Naive B cell (primary cell): ENCODE results near the gene PSMC3. TPM values are rescaled to one million over a fixed set of nuclear protein-coding genes. Genes with fewer than 3 reads are reported as not detected.

ENCODE experiments used
- ATAC-seq, 2 donors: fragments of 150-1000 bp; cut with Tn5 transposase; 2 replicates each; pipeline ENCODE4 v1.10.0; 2021; ENCODE audit warnings: low read depth in 2 of 2, mild to moderate bottlenecking in 2 of 2, moderate library complexity in 2 of 2
- DNase-seq: peaks from one replicate; pipeline ENCODE4 v3.0.0; 2022
- H3K27ac Mint-ChIP-seq, 6 donors: one replicate each; pipeline ENCODE4 v1.8.0; 2020 to 2022; ENCODE audit warnings: mild to moderate bottlenecking in 6 of 6, mixed read lengths in 6 of 6, moderate library complexity in 5 of 6, inconsistent platforms in 2 of 6
- H3K27me3 Mint-ChIP-seq, 3 donors: one replicate each; pipeline ENCODE4 v1.8.0; 2021 to 2022; ENCODE audit warnings: mixed read lengths in 3 of 3, mild to moderate bottlenecking in 1 of 3
- H3K36me3 Mint-ChIP-seq, 2 donors: one replicate each; pipeline ENCODE4 v1.8.0; 2020 to 2022; ENCODE audit warnings: mixed read lengths in 2 of 2, inconsistent platforms in 1 of 2, mild to moderate bottlenecking in 1 of 2
- H3K4me1 Mint-ChIP-seq, 3 donors: one replicate each; pipeline ENCODE4 v1.8.0; 2020 to 2022; ENCODE audit warnings: mixed read lengths in 3 of 3, inconsistent platforms in 1 of 3, mild to moderate bottlenecking in 1 of 3, moderate library complexity in 1 of 3
- H3K4me3 Mint-ChIP-seq, 8 donors: one replicate each; pipeline ENCODE4 v1.8.0; 2020 to 2022; ENCODE audit warnings: mild to moderate bottlenecking in 8 of 8, mixed read lengths in 8 of 8, moderate library complexity in 8 of 8, inconsistent platforms in 2 of 8
- H3K9me3 Mint-ChIP-seq, 7 donors: one replicate each; pipeline ENCODE4 v1.8.0; 2020 to 2022; ENCODE audit warnings: mixed read lengths in 7 of 7, mild to moderate bottlenecking in 5 of 7, inconsistent platforms in 2 of 7, moderate library complexity in 1 of 7
- polyA plus RNA-seq, 6 donors: library from polyadenylated mRNA; unstranded; fragments of 300-500 nt; fragmentation: Illumina TruSeq; gene quantifications; one replicate each; pipeline ENCODE4 v1.2.3, GENCODE V29; 2021; ENCODE audit warnings: low read depth in 6 of 6

PSMC3 gene
- polyA plus RNA-seq, 6 donors from 2014 or later, result 78.6 to 109 (median 95.1) TPM

DNA sequence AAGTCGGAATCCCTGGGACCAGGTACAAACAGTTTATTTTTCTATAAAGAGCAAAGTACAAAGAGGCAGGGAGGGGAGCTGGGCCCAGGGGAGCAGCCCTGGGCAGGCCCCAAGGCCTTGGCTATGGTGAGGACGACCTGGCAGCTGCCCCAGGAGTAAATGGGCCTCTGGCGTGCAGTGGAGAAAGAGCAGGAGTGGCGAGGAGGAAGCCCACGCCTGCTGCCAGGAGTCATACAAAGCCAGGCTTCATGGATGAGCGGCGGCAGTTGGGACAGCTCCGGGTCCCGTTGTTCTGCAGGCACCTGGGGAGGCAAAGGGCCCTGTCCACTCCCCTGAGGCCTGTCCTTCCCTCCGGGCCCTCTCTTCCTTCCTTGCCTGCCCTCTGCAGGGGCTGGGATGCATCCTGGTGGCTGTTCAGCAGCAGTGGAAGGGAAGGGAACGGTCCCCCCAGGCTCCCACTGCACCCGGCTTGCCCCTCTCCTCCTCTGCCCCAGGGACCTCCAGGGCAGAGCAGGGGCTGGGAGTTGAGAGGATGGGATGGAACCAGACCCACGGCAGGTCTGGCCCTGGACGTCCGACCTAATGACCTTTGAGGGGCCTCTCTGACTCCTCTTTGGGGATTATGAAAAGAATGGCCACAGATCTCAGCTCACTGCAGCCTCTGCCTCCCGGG is 11.6 kb upstream of the PSMC3 start:
- H3K4me1 Mint-ChIP-seq, result no peaks in the 10 kb centered on the region
- H3K27me3 Mint-ChIP-seq, result no peaks in the 10 kb centered on the region
- H3K27ac Mint-ChIP-seq, result no peak overlapping the region
- ATAC-seq (no peak), DNase-seq (no peak)
- peaks cover 0 to 2% (median 0%) of the 10 kb centered on the region in 7 donors for H3K9me3 Mint-ChIP-seq
- no peak overlapping the region for H3K4me3 Mint-ChIP-seq
- H3K36me3 Mint-ChIP-seq, result no peaks in the 10 kb centered on the region

DNA sequence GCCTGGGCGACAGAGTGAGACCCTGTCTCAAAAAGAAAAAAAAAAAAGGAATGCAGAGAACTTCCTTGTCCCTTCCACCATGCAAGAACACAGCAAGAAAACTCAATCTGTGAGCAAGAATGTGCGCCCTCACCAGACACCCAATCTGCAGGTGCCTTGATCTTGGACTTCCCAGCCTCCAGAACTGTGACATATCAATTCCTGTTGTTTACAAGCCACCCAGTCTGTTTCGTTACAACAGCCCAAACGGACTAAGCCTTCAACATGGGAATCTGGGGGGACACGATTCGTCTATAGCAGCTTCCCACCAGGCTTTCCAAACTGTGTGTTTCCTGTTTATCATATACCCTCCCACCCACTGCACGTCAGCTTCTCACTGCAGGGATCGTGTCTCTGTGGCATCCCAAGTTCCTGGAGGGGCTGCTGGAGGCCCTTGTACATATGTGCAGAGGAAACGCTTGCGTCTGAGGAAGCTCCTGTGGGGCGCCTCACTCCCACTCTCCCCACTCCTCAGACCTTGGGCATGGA is 11.0 kb upstream of the PSMC3 start:
- Mint-ChIP-seq H3K4me1 (no peaks in the 10 kb centered on the region), H3K27ac (peak overlapping the region in 1 of 6 donors; percentile 87), H3K27me3 (no peaks in the 10 kb centered on the region), H3K4me3 (peak overlapping the region in 1 of 8 donors; percentile 9), H3K9me3 (peaks cover 0 to 2% (median 0%) of the 10 kb centered on the region in 7 donors), H3K36me3 (no peaks in the 10 kb centered on the region)
- DNase-seq, result no peak
- ATAC-seq, result no peak

DNA sequence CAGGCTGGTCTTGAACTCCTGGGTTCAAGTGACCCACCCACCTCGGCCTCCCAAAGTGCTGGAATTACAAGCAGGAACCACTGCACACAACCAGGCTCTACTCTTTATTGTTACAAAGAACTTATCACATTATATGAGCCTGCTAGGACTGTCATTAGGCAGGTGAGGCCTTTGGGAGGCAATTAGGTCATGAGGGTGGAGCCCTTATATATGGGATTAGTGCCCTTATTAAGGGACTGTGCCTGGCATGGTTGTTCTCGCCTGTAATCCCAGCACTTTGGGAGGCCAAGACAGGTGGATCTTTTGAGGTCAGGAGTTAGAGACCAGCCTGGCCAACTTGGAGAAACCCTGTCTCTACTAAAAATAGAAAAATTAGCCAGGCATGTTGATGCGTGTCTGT is 10.5 kb upstream of the PSMC3 start:
- H3K27me3 Mint-ChIP-seq, result no peaks in the 10 kb centered on the region
- H3K4me3 Mint-ChIP-seq, result no peak overlapping the region
- ATAC-seq (no peak), DNase-seq (no peak)
- peak overlapping the region in 1 of 6 donors; percentile 87 for H3K27ac Mint-ChIP-seq
- no peaks in the 10 kb centered on the region for H3K36me3 Mint-ChIP-seq
- H3K4me1 Mint-ChIP-seq, result no peaks in the 10 kb centered on the region
- H3K9me3 Mint-ChIP-seq, result peaks cover 0 to 2% (median 0%) of the 10 kb centered on the region in 7 donors

DNA sequence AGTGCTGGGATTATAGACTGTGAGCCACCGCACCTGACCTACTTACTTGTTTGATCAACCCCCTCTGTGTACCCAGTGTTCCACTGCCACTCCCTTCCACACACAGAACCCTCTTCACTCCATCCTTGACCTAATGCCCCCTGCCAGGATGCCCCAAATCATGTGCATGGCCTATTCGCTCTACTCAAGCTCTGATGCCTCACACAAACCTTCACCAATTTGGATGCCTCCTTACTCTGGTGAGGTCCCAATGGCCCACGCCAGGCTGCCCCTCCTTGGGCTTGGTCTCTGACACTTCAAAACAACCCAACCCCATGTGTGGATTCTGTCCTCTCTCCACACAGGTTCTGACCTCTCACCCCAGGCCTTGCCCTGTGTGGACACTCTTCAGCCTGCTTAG is 9.4 kb upstream of the PSMC3 start:
- H3K27me3 Mint-ChIP-seq, result no peaks in the 10 kb centered on the region
- ATAC-seq (no peak), DNase-seq (no peak)
- peak overlapping the region in 1 of 6 donors; percentile 81 for H3K27ac Mint-ChIP-seq
- no peaks in the 10 kb centered on the region for H3K36me3 Mint-ChIP-seq
- H3K4me3 Mint-ChIP-seq, result no peak overlapping the region
- peaks cover 0 to 2% (median 0%) of the 10 kb centered on the region in 7 donors for H3K9me3 Mint-ChIP-seq
- no peaks in the 10 kb centered on the region for H3K4me1 Mint-ChIP-seq

DNA sequence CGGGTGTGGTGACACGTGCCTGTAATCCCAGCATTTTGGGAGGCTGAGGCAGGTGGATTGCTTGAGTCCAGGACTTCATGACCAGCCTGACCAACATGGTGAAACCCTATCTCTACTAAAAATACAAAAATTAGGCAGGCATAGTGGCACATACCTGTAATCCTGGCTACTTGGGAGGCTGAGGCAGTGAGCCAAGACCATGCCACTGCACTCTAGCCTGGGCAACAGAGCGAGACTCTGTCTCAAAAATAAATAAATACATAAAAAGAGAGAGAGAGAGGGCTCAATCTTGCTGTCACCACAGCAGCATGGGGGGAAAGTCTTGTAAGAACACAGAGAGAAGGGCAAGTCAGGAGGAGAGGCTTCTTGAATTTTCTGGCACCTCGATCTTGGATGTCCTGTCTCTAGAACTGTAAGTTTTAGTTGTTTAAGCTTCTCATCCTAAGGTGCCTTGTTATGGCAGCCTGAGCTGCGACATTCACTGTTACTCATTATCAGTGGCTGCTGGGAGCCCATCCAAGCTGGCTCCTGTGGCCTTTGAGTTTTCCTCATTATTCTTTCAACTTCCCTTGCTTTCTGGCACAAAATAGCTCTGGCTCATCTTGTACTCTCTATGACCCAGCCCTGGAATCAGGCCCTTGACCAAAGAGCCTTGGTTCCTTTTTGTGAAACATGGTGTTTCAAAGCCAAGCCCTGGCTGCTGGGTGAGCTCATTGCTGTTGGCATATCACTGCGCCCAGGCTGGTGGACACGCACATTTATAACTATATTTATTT is 8.0 kb upstream of the PSMC3 start:
- ATAC-seq, result no peak
- no peaks in the 10 kb centered on the region for H3K36me3 Mint-ChIP-seq
- no peak for DNase-seq
- H3K27me3 Mint-ChIP-seq, result no peaks in the 10 kb centered on the region
- peaks cover 0 to 2% (median 0%) of the 10 kb centered on the region in 7 donors for H3K9me3 Mint-ChIP-seq
- H3K4me3 Mint-ChIP-seq, result no peak overlapping the region
- H3K27ac Mint-ChIP-seq, result no peak overlapping the region
- no peaks in the 10 kb centered on the region for H3K4me1 Mint-ChIP-seq

DNA sequence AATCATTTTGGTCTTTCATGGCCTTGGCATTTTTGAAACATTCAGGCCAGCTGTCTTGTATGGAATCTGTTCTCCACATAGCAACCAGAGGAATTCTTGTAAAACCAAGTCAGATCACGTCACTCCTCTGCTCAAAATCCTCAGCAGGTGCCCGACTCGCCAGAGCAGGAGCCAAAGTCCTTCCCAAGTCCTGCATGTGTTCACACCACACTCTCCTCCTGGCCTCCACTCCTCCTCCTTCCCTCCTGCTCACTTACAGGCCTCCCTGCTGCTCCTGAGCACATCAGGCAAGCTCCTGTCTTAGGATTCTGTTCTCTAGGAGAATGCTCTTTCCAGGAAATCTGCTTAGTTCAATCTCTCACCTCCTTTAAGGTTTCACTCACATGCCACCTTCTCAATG is 6.9 kb upstream of the PSMC3 start:
- Mint-ChIP-seq H3K4me3 (no peak overlapping the region), H3K27ac (peak overlapping the region in 1 of 6 donors; percentile 49), H3K36me3 (no peaks in the 10 kb centered on the region), H3K9me3 (peaks cover 0 to 2% (median 0%) of the 10 kb centered on the region in 7 donors), H3K27me3 (no peaks in the 10 kb centered on the region), H3K4me1 (no peaks in the 10 kb centered on the region)
- no peak for ATAC-seq
- DNase-seq, result no peak

DNA sequence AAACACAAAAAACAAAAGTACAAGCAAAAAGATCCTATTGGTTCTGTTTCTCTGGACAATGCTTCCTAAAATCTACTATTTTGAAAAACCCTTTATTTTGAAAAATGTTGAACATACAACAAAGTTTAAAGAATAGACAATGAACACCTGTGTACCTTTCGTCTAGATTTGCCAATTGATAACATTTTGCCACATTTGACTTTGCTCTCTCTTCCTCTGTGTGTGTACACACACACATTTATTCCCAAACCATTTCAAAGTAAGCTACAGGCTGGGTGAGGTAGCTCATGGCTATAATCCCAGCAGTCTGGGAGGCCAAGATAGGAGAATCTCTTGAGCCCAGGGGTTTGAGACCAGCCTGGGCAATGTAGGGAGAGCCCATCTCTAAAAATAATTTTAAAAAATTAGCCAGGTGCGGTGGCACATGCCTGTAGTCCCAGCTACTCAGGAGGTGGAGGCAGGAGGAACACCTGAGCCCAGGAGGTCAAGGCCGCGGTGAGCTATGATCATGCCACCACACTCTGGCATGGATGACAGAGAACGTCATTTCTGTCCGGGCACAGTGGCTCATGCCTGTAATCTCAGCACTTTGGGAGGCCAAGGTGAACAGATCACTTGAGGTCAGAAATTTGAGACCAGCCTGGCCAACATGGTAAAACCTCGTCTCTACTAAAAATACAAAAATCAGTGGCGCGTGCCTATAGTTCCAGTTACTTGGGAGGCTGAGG is 5.3 kb upstream of the PSMC3 start:
- Mint-ChIP-seq H3K4me1 (peaks cover 0 to 2% (median 2%) of the 10 kb centered on the region in 3 donors), H3K4me3 (peak overlapping the region in 2 of 8 donors; percentile 33 to 35), H3K27me3 (no peaks in the 10 kb centered on the region), H3K9me3 (no peaks in the 10 kb centered on the region), H3K27ac (no peak overlapping the region), H3K36me3 (peaks cover 0 to under 1% of the 10 kb centered on the region in 2 donors)
- DNase-seq (no peak), ATAC-seq (no peak)

- Mint-ChIP-seq H3K9me3 (no peaks in the 10 kb centered on the region), H3K27ac (no peak overlapping the region), H3K4me1 (peaks cover 7 to 12% (median 12%) of the 10 kb centered on the region in 3 donors), H3K36me3 (peaks cover 0 to 10% of the 10 kb centered on the region in 2 donors), H3K4me3 (no peak overlapping the region), H3K27me3 (no peaks in the 10 kb centered on the region)
- DNase-seq (no peak), ATAC-seq (no peak)
Measured at GRCh38 chr11:47430524-47430923, 4.3 kb upstream of the PSMC3 start.

- Mint-ChIP-seq H3K27me3 (no peaks in the 10 kb centered on the region), H3K27ac (peak overlapping the region; percentile 22 to 99 (median 98)), H3K9me3 (no peaks in the 10 kb centered on the region), H3K36me3 (peaks cover 0 to 23% of the 10 kb centered on the region in 2 donors), H3K4me1 (peaks cover 17 to 31% (median 31%) of the 10 kb centered on the region in 3 donors), H3K4me3 (peak overlapping the region; percentile 95 to 100 (median 100))
- DNase-seq, result no peak
- ATAC-seq, result no peak
Measured at GRCh38 chr11:47425611-47426010, 628 bp downstream of the PSMC3 start.

DNA sequence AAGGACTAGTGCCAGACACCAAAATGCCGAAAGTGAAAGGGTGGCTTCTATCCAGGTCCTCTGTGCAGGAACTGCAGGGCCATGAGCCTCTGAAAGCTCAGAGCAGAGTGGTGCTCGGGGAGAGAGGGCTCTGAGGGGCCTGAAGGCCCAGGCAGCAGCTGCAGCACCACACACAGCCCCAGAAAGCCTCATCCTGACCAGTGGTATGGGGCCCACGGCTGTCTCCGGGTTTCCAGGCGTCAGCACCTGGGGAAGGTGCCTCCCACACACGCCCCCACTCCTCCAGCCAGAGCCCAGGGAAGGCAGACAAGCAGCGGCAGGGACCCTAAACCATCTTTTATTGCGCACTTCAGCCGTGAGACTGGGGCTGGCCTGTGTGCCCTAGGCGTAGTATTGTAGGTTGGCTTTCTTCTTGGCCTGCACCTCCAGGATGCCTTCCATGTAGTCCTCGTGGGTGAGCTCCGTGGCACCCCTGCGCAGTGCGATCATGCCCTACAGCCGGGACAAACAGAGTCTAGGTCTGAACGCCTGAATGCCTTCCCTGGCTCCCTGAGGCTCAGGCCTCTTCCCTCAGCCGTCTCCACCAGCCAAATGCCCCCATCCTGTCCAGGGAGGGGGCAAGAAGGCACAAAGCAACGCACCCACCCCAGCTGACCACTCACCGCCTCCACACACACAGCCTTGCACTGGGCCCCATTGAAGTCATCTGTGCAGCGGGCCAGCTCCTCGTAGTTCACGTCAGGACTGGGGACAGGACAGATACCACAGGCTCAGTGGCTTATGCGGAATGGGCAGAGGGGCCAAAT is 7.6 kb downstream of the PSMC3 start:
- Mint-ChIP-seq H3K27me3 (no peaks in the 10 kb centered on the region), H3K4me3 (no peak overlapping the region), H3K36me3 (peaks cover 4 to 10% of the 10 kb centered on the region in 2 donors), H3K9me3 (no peaks in the 10 kb centered on the region), H3K4me1 (peaks cover 4 to 14% (median 6%) of the 10 kb centered on the region in 3 donors), H3K27ac (peak overlapping the region in 1 of 6 donors; percentile 34)
- no peak for ATAC-seq
- no peak for DNase-seq

GRCh38 chr11:47417712-47418111 is 8.5 kb downstream of the PSMC3 start:
- Mint-ChIP-seq H3K36me3 (peaks cover 4 to 10% of the 10 kb centered on the region in 2 donors), H3K27ac (peak overlapping the region in 1 of 6 donors; percentile 36), H3K4me1 (peaks cover 4 to 14% (median 6%) of the 10 kb centered on the region in 3 donors), H3K27me3 (no peaks in the 10 kb centered on the region), H3K9me3 (no peaks in the 10 kb centered on the region), H3K4me3 (peak overlapping the region in 1 of 8 donors; percentile 41)
- no peak for ATAC-seq
- DNase-seq, result no peak

DNA sequence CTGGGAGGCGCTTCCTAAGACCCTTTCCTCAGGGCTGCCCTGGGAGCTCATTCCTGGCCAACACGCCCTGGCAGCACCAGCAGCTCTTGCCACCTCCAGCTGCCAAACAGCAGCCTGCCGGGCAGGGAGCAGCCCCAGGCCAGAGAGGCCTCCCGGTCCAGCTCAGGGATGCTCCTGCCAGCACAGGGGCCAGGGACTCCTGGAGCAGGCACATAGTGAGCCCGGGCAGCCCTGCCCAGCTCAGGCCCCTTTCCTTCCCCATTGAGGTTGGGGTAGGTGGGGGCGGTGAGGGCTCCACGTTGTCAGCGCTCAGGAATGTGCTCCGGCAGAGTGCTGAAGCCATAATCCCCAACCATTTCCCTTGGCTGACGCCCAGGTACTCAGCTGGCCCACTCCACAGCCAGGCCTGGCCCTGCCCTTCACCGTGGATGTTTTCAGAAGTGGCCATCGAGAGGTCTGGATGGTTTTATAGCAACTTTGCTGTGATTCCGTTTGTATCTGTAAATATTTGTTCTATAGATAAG is 10.2 kb downstream of the PSMC3 start:
- peak overlapping the region in 2 of 6 donors; percentile 7 to 31 for H3K27ac Mint-ChIP-seq
- peaks cover 4 to 10% of the 10 kb centered on the region in 2 donors for H3K36me3 Mint-ChIP-seq
- no peak for DNase-seq
- ATAC-seq, result no peak
- H3K27me3 Mint-ChIP-seq, result no peaks in the 10 kb centered on the region
- no peaks in the 10 kb centered on the region for H3K9me3 Mint-ChIP-seq
- H3K4me3 Mint-ChIP-seq, result no peak overlapping the region
- H3K4me1 Mint-ChIP-seq, result peaks cover 4 to 20% (median 6%) of the 10 kb centered on the region in 3 donors
